Raji (cell line): Measurements from ENCODE around the gene OVCH1.

ENCODE experiments used
- POLR2A ChIP-seq: IDR thresholded peaks from 2 replicates; pipeline ENCODE4 v1.6.1; 2011; ENCODE audit warnings: low read depth, low read length, control low read depth; ENCODE audit not compliant: insufficient read depth

Gene OVCH1

DNA sequence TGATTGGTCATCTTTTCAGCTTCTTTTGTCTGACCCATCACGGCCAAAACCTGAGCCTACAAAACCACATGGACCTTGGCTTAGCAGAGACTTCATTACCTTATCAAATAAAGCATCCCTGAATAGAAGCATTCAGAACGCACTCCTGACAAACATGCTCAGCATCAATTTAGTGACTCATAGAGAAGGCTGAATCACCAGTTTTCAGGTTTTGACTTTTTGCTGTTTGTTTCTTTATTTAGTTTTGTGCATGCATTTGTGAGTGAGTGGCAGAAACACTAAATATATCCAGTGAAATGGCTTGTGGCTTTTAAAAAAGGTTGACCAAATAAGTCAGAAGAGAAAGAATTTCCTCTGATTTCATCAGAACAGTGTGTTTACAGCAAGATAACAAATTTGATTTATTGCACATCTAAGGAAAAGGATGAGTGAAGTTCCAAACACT lies 19.0 kb upstream of the OVCH1 start:
- TF ChIP-seq POLR2A, result no peak

DNA sequence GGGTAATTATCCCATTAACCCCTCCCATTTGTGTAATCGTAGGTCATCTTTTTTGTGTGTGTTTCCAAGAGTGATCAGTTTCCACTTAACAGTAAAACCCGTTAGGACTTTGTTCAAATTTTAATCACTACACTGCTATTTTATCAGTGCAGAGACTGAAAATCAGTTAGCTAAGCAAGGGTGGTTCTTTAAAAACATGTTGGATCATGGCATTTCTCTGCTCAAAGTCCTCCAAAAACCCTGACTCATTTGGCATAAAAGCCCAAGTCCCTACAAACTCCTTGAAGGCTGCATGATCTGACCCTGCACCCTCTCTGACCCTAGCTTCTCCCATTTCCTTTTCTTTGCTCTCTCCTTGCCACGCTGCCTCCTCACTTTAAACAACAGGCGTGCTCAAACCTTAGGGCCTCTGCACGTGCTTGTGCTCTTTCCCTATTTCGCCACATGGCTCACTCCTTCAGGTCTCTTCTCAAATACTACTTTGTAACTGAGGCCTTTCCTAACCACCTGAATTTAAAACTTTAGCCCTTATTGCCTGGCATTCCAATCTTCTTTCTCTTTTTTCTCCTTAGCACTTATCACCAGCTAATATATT lies 13.2 kb upstream of the OVCH1 start:
- no peak for TF ChIP-seq POLR2A

DNA sequence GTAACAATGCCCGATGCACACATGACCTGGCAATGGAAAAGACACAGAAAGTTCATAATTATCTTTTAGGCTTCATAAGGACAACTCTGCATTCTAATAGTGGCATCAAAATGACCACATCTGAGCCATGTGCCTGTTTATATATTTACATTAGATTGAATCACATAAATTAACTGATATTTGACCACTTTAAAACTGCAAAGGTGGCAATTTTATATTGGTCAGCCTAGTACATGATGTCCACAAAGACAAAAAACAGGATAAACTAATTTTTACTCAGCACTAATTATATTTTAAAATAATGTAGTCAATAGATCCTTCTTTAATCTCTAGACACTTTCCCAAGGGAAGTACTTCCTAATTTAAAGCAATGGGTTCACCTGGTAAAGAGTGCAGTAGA lies 12.0 kb upstream of the OVCH1 start:
- TF ChIP-seq POLR2A, result no peak

DNA sequence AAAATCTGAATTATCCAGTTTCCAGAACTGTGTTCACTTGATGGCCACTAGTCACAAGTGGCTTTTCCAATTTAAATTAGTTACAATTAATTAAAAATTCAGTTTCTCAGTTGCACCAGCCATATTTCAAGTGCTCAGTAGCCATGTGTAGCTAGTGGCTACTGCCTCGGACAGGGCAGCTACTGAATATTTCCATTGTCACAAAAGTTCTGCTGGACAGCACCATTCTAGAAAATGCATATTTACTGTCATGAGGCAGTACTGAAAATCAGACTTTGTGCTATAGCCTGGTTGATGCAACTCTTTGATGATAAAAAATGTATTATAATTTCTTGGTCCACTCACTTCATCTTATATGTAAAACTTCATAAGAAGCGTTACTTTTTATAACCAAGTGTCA lies 11.5 kb upstream of the OVCH1 start:
- no peak for TF ChIP-seq POLR2A

DNA sequence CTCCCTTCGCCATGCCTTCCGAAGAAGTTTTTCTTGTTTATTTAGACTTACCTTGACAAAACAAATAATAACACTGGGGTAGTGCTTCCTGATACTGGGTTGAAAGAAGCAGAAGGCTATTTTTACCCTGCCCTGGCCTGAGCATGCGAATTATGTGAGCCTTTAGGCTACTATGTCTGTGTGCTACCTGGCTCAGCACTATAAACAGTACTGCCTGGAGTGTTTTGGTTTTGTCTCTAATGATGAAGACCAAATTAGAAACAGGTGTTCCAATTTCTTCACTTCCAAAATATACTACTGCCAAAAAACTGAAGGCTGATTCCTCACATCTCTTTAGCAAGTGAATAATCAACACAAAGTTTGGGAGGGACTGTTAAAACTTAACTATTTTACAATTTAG lies 7.6 kb upstream of the OVCH1 start:
- TF ChIP-seq POLR2A, result no peak

DNA sequence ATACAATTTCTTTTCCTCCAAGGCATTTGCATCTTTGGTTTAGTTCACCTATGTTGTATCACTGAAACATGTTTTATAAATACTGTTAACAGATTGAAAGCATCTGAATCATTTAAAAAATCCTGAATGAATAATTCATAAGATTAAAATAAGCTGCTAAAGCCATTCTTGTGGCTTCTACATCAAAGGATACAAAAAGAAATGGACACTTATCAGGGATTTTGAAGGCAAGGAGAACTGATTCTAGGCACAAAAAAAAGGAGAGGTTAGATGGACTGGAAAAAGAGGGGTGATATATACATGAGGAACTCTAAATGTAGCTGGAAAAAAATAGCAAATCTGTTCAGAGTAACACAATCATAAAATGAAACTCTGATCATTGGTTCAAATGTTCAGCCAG lies 5.8 kb upstream of the OVCH1 start:
- no peak for TF ChIP-seq POLR2A

DNA sequence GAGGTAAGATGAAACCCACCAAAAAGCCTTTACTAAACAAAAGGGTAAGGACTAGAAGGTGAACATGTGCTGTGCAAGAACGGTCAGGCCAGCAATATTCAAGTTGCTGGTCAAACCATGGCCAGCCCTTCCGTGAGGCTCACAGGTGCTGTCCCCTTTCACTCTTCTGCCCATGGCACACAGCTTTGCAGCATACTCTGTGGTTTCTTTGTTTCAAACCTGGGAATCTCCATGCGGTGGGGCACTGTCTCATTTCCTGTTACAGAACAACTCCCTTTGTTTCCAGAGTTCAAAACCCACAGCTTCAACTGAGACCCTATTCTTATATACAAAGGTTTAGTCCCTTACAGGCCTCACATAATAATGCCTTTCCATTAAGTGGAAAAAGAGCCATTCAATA lies 1.7 kb upstream of the OVCH1 start:
- TF ChIP-seq POLR2A, result no peak

DNA sequence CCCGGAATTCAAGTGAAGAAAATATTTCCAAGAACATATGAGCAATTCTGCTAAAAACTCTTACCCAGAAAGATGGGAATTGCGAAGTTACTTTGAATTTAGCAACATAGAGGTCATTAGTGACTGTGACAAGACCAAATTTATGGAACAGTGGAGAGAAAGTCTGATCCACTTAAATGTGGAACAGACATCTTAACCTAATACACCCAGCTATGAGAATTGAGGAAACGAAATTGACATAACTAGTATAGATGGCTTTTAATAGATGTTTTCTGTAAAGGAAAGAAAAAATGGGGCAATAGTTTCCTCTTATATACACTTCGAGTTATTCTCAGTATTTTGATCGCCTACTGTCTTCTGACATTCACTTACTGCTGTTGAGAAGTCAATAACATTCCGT lies 4.6 kb downstream of the OVCH1 start:
- TF ChIP-seq POLR2A, result no peak

DNA sequence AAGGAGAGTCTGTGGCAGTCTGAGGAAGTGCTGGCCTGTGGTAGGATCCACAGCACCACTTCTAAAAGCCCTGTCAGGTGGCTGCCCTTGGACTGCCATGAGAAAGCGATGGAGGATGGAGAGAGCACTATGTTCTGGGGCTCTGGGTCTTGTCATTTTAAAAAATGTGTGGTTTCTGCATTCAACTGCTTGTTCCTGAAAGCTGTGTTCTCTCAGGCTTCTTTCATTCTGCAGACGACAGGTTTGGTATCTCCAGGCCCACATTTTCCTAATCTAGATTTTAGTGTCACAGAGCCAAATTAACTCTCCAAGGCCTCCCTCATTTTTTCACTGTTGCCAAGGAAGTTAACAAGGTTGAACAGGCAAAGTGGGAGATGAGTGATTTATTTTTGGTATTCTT lies 10.5 kb downstream of the OVCH1 start:
- TF ChIP-seq POLR2A, result no peak

DNA sequence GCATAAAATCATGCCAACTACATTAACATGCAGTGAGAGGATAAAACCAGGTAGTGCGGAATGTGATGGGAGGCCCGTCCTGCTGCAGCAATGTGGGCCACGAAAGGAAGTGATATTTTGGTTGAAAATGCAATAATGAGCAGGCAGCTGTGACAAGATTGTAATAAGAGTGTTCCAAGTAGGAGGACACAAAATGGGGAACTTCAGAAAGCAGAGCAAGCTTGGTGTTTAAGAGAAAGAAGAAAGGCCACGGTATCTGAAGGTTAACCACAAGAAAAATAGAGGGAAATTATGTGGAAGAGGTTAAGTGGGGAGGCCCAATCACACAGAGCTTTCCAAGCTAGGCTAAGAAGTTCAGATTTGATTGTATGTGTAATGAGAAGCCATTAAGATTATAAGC lies 34.3 kb downstream of the OVCH1 start:
- TF ChIP-seq POLR2A, result no peak

DNA sequence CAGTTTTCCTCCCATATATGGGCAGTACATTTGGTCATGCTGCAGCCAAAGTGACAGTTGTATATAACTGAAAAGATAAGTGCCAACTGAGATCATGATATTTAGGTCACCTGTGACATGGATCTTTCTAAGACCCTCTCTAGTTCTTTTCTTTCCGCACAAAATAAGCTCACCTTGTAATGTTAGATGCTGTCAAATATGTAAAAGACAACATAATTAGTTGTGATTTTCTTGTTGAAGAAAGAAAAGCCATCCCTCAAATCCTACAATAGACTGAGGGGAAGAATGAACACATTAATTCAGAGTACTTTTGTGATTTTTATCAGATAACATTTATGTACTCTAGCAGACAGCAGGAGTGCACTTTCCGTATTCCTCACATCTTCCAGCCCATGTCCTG lies 37.4 kb downstream of the OVCH1 start:
- TF ChIP-seq POLR2A, result no peak

DNA sequence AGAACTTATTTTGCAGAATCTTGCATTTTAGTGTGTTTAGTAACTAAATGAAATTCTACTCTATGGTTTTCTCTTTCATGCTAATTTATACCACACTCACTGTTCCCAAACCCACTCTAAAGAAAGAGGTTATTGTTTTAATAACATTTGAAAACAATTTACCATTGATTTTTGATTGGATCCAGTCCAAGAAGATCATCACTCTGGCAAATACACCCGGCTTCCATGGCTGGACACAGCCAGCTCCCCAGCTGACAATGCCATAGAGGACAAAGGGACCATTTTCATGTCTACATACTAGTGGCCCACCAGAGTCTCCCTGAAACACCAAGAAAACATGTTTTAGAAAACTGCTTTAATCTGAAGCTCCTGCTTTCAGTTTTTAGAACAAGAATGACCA lies 42.4 kb downstream of the OVCH1 start:
- TF ChIP-seq POLR2A, result no peak

DNA sequence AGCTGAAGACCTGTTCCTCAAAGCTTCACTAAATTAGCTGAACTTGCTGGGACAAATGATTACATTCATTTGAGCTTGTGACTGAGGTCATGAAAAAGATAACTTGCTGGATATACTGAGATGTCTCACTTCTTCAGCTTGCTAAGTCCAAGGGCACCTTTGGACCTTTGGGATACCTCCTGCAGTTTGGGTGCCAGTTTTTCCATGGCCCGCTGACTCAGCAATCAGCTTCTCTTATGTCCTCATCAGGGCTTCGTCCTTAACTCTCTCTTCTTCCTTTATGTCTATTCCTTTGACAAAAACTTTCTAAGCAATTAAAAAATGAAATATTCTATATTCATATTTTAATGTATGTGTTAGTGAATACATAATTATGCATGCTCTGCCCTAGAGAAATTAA lies 45.6 kb downstream of the OVCH1 start:
- no peak for TF ChIP-seq POLR2A

DNA sequence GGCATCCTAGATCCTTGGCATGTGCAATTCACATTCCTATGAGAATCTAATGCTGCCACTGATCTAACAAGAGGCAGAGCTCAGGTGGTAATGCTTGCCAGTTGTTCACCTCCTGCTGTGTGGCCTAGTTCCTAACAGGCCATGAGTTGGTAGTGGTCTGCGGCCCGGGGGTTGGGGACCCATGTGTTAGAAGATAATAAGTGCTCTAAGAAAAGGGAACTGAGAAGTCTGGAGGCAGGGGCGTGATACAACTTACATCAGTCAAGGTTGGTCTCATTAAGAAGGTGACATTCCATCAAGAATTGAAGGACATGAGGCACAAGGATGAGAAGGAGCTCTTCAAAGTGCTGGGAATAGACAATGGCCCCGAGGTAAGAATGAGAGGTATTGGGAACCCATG lies 49.3 kb downstream of the OVCH1 start:
- no peak for TF ChIP-seq POLR2A

DNA sequence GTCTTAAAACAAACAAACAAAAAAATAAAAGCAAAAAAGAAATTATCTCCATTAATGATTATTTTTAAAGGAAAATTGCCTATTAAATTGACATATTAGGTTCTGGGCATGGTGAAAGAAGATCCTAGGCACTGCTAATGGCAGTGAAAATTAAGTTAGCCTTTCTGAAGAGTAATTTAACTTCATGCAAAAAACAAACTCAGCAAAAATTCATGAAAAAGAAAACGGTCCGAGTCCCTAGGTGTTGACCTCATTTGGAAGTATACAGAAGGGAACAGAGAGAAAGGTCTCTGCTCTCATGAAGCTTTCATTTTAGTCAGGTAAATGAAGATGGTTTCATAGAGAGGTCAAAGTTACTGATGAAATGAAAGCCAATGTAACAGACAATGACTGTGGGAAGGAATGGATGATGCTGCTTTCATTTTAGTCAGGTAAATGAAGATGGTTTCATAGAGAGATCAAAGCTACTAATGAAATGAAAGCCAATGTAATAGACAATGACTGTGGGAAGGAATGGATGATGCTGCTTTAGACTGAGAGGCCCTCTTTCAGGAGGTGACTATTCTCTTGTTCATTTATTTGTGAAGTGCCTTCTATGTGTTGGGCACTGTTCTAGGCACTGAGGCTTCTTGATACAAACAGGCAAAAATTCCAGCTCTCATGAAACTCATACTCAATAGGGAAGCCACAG lies 50.1 kb downstream of the OVCH1 start:
- TF ChIP-seq POLR2A, result no peak

DNA sequence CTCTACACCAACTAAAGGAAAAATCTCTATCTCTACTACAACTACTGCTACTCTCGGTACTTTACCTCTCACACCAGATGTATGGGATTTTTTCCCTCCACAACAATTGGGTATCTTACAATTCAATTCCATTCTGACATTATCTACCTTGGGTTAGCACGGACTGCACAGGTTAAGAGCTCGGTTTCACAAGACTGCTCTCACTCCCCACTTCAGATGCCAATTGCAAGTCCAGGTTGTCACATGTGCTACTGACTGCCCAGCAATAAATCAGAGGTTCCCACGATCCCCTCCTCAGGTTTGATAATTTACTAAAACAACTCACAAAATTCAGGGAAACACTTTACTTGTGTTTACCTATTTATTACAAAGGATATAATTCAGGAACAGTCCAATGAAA lies 58.0 kb downstream of the OVCH1 start:
- TF ChIP-seq POLR2A, result no peak
